Tibial nerve (tissue), 4 donors: ENCODE data around the gene CDH26. TPM values are rescaled to one million over a fixed set of nuclear protein-coding genes. Genes with fewer than 3 reads are reported as not detected.
A peak's percentile ranks its signal among the peaks of the same experiment; 100 is the strongest.

Experiments
- DNase-seq, 2 donors: peaks; one replicate each; pipeline ENCODE4 v3.0.0-alpha.2; 2019; ENCODE audit warnings: low spot score in 2 of 2
- H3K27ac ChIP-seq, 4 donors: fragments of 200-600 bp; sonication (generic) in 3 of 4; one replicate each; pipeline ENCODE4 v1.5.1; 2017 to 2019; ENCODE audit warnings: mild to moderate bottlenecking in 1 of 4
- H3K27me3 ChIP-seq, 2 donors: fragments of 200-600 bp; sonication (generic) in 1 of 2; one replicate each; pipeline versions ENCODE4 v1.5.1 to v1.6.0; 2017 to 2019
- H3K36me3 ChIP-seq, 3 donors: fragments of 200-600 bp; sonication (generic); one replicate each; pipeline ENCODE4 v1.5.1; 2018 to 2019
- H3K4me1 ChIP-seq, 4 donors: fragments of 200-600 bp; sonication (generic) in 3 of 4; one replicate each; pipeline ENCODE4 v1.5.1; 2017 to 2019
- H3K4me3 ChIP-seq, 4 donors: fragments of 200-600 bp; sonication (generic) in 3 of 4; one replicate each; pipeline ENCODE4 v1.5.1; 2017 to 2019; ENCODE audit warnings: mild to moderate bottlenecking in 1 of 4, moderate library complexity in 1 of 4
- H3K9me3 ChIP-seq, 4 donors: fragments of 200-600 bp; sonication (generic) in 3 of 4; one replicate each; pipeline ENCODE4 v1.5.1; 2017 to 2019
- CTCF ChIP-seq, 5 experiments: fragments of 200-600 bp in 3 of 5; fragments of 450-650 bp in 2 of 5; sonication (generic) in 3 of 5; IDR thresholded peaks; one replicate each; pipeline ENCODE4 v1.5.1; 2016 to 2019; ENCODE audit warnings: antibody characterized with exemption in 5 of 5, mild to moderate bottlenecking in 3 of 5, moderate library complexity in 2 of 5
- EP300 ChIP-seq, 2 donors: sonication (generic); formaldehyde crosslinking; IDR thresholded peaks; one replicate each; pipeline ENCODE4 v1.6.1; 2017; ENCODE audit warnings: antibody characterized with exemption in 2 of 2, mild to moderate bottlenecking in 1 of 2
- POLR2A ChIP-seq, 2 donors: fragments of 450-650 bp; IDR thresholded peaks; one replicate each; pipeline ENCODE4 v1.6.1; 2017; ENCODE audit warnings: antibody characterized with exemption in 2 of 2, mild to moderate bottlenecking in 2 of 2, moderate library complexity in 2 of 2
- WGBS, 2 donors: methylation state at CpG; one replicate each; pipeline ENCODE4 v1.1.5; 2018; 5-methylcytosine and 5-hydroxymethylcytosine counted together
- total RNA-seq, 4 donors: library from RNA; depleted of rRNA; stranded (reverse); fragments of >200 nt; gene quantifications; one replicate each; pipeline ENCODE4 v1.1.0, GENCODE V29; 2016

CDH26 gene
- total RNA-seq, 4 donors from 2014 or later: 1.3 to 4.8 (median 2.6) TPM

- Histone ChIP-seq H3K4me3 (no peak overlapping the region), H3K36me3 (peaks cover 0 to 26% (median 14%) of the 10 kb centered on the region in 3 donors), H3K9me3 (no peaks in the 10 kb centered on the region), H3K4me1 (peaks cover 0 to 66% (median 31%) of the 10 kb centered on the region in 4 donors), H3K27ac (peak overlapping the region in 3 of 4 donors; percentile 4 to 68 (median 67)), H3K27me3 (no peaks in the 10 kb centered on the region)
- no peak for DNase-seq
- TF ChIP-seq POLR2A (IDR thresholded peaks at IDR 0.05) (no peak), CTCF (IDR thresholded peaks at IDR 0.05) (no peak), EP300 (IDR thresholded peaks at IDR 0.05) (no peak)
- 67 to 74% methylated on average over 8 of the region's 8 CpGs for WGBS, 2 donors
Observed at GRCh38 chr20:59947376-59947775, 10.8 kb upstream of the CDH26 start.

DNA sequence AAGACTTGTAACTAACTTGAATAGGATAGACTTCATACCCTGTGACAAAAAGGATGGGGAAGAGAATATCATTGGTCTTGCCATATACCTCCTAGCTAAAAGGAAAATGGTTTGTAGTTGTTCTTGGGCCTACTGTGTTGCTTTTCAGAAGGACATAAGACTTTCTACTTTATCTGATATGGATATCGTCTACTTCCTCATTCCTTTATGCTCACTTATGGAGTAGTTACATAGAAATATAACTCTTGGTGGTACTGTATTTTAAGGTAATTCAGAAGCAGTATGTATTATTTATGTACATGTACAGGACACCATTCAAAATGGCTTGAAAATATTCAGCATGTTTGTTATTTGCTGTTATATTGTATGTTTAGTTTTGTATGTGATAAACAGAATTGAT is 10.0 kb upstream of the CDH26 start:
- WGBS, 2 donors: 47 to 53% methylated on average over 1 of the region's 1 CpG
- DNase-seq: no peak
- Histone ChIP-seq H3K27me3 (no peaks in the 10 kb centered on the region), H3K4me1 (peaks cover 0 to 58% (median 29%) of the 10 kb centered on the region in 4 donors), H3K4me3 (no peak overlapping the region), H3K9me3 (no peaks in the 10 kb centered on the region), H3K27ac (peak overlapping the region; percentile 31 to 68 (median 54)), H3K36me3 (peaks cover 0 to 18% (median 14%) of the 10 kb centered on the region in 3 donors)
- TF ChIP-seq POLR2A (IDR thresholded peaks at IDR 0.05): no peak
- TF ChIP-seq CTCF (IDR thresholded peaks at IDR 0.05): no peak
- TF ChIP-seq EP300 (IDR thresholded peaks at IDR 0.05): no peak

- Histone ChIP-seq H3K27me3 (no peaks in the 10 kb centered on the region), H3K4me1 (peaks cover 0 to 56% (median 29%) of the 10 kb centered on the region in 4 donors), H3K36me3 (peaks cover 0 to 11% (median 9%) of the 10 kb centered on the region in 3 donors), H3K4me3 (no peak overlapping the region), H3K27ac (peak overlapping the region; percentile 11 to 68 (median 48)), H3K9me3 (no peaks in the 10 kb centered on the region)
- TF ChIP-seq CTCF (IDR thresholded peaks at IDR 0.05) (peak; percentile 41 to 68 (median 65)), EP300 (IDR thresholded peaks at IDR 0.05) (no peak)
- WGBS, 2 donors: 31 to 32% methylated on average over 7 of the region's 7 CpGs
- peak in 1 of 2 donors; percentile 51 for DNase-seq
Observed at GRCh38 chr20:59948828-59949720, 9.1 kb upstream of the CDH26 start.

DNA sequence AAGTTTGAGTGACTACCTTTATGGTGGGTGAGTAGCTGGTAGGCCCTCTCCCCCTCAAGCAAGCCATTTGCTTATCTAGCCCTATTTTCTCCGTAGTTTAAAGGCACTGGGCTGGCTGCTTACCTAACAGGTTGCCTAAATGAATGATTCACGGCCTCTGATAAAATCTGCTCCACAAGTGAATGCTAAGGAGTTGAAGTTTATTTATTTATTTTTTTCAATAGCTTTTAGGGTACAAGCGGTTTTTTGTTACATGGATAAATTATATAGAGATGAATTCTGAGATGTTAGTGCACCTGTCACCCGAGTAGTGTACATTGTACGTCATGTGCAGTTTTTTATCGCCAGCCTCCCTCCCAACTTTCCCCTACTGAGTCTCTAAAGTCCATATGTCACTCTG is 8.3 kb upstream of the CDH26 start:
- no peak for TF ChIP-seq POLR2A (IDR thresholded peaks at IDR 0.05)
- Histone ChIP-seq H3K4me1 (peaks cover 0 to 50% (median 26%) of the 10 kb centered on the region in 4 donors), H3K27me3 (no peaks in the 10 kb centered on the region), H3K36me3 (peaks cover 0 to 3% (median 1%) of the 10 kb centered on the region in 3 donors), H3K27ac (peak overlapping the region in 2 of 4 donors; percentile 45 to 68), H3K4me3 (no peak overlapping the region), H3K9me3 (no peaks in the 10 kb centered on the region)
- WGBS, 2 donors: 94% methylated on average over 6 of the region's 6 CpGs
- no peak for DNase-seq

- Histone ChIP-seq H3K4me3 (no peak overlapping the region), H3K9me3 (no peaks in the 10 kb centered on the region), H3K4me1 (peaks cover 0 to 9% (median under 1%) of the 10 kb centered on the region in 4 donors), H3K27ac (no peak overlapping the region), H3K27me3 (no peaks in the 10 kb centered on the region), H3K36me3 (peaks cover 0 to 16% (median 0%) of the 10 kb centered on the region in 3 donors)
- DNase-seq: no peak
- 96% methylated on average over 4 of the region's 4 CpGs for WGBS, 2 donors
- no peak for TF ChIP-seq CTCF (IDR thresholded peaks at IDR 0.05)
- no peak for TF ChIP-seq EP300 (IDR thresholded peaks at IDR 0.05)
- no peak for TF ChIP-seq POLR2A (IDR thresholded peaks at IDR 0.05)
Observed at GRCh38 chr20:59954718-59955117, 3.5 kb upstream of the CDH26 start.
